HG03060 (cell line): ENCODE measurements around the gene EHMT2.
"Not testable (repeated sequence)": the region's sequence is repeated elsewhere in the genome, so short reads cannot be mapped to it uniquely, and the experiment has no call there.

Experiments used
- ATAC-seq: cut with Tn5 transposase; IDR thresholded peaks from one replicate; pipeline ENCODE4 v1.9.1; 2021; ENCODE audit warnings: low read depth, moderate number of reproducible peaks; ENCODE audit not compliant: unreplicated experiment

EHMT2 gene

GRCh38 chr6:31874084-31874670 lies 23.3 kb downstream of the EHMT2 start:
- no peak for ATAC-seq

- no peak for ATAC-seq
Observed at GRCh38 chr6:31871046-31871659, 26.3 kb downstream of the EHMT2 start.

GRCh38 chr6:31870385-31870921 lies 27.0 kb downstream of the EHMT2 start:
- no peak for ATAC-seq

GRCh38 chr6:31869343-31869742 lies 28.2 kb downstream of the EHMT2 start:
- ATAC-seq = no peak

- not testable (repeated sequence) for ATAC-seq
Observed at GRCh38 chr6:31868658-31868971, 28.9 kb downstream of the EHMT2 start.

- no peak for ATAC-seq
Observed at GRCh38 chr6:31865205-31866118, 32.0 kb downstream of the EHMT2 start.

- ATAC-seq = no peak
Observed at GRCh38 chr6:31864818-31865204, 32.7 kb downstream of the EHMT2 start.

- not testable (repeated sequence) for ATAC-seq
Observed at GRCh38 chr6:31864123-31864562, 33.4 kb downstream of the EHMT2 start.

GRCh38 chr6:31862344-31863235 lies 34.9 kb downstream of the EHMT2 start, which contains the start of gene NEU1:
NEU1 (minus strand) TSS chr6:31862821; CDS start chr6:31862776, 45 bp downstream.
- peak; percentile 91 for ATAC-seq

GRCh38 chr6:31861919-31862343 lies 35.6 kb downstream of the EHMT2 start:
- no peak for ATAC-seq

GRCh38 chr6:31861150-31861549 lies 36.3 kb downstream of the EHMT2 start:
- no peak for ATAC-seq

GRCh38 chr6:31860349-31860748 lies 37.1 kb downstream of the EHMT2 start:
- ATAC-seq = no peak

GRCh38 chr6:31859923-31860322 lies 37.6 kb downstream of the EHMT2 start:
- no peak for ATAC-seq

- ATAC-seq = no peak
Observed at GRCh38 chr6:31858707-31859106, 38.8 kb downstream of the EHMT2 start.

- not testable (repeated sequence) for ATAC-seq
Observed at GRCh38 chr6:31857774-31858173, 39.7 kb downstream of the EHMT2 start.

- ATAC-seq = not testable (repeated sequence)
Observed at GRCh38 chr6:31851980-31852718, 45.3 kb downstream of the EHMT2 start.

GRCh38 chr6:31851485-31851832 lies 46.0 kb downstream of the EHMT2 start:
- ATAC-seq = no peak

GRCh38 chr6:31850765-31851484 lies 46.6 kb downstream of the EHMT2 start:
- no peak for ATAC-seq
